ENCODE results near the gene TMEM175.
A peak's percentile ranks its signal among the peaks of the same experiment; 100 is the strongest.
"Not testable (repeated sequence)": the region's sequence is repeated elsewhere in the genome, so short reads cannot be mapped to it uniquely, and the experiment has no call there.

The TMEM175 gene

DNA sequence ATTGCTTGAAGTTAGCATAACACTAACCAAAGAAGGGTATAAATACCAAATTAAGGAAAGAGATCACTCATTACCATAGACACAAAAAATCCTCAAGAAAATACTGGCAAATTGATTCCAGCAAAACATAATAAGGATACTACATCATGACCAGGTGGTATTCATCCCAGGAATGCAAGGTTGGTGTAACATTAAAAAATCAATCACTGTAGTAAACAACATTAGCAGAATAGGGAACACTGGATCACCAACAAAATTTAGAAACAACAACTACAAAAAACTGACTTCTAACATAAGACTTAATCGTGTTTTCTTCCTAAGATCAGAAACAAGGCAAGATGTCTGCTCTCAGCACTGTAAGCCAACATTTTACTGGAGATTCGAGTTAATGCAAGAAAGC, 14.3 kb upstream of the TMEM175 start:
- no peak for DNase-seq

DNA sequence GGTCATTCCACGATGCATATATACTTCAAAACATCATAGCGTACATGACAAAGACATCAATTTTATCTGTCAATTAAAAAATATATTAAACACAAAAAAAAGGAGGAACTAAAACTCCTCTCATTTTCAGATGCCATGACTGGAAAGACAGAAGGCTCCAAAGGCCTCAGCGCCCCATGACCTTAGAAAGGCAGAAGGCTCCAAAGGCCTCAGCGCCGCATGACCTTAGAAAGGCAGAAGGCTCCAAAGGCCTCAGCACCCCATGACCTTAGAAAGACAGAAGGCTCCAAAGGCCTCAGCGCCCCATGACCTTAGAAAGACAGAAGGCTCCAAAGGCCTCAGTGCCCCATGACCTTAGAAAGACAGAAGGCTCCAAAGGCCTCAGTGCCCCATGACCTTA, 13.7 kb upstream of the TMEM175 start:
- DNase-seq, result not testable (repeated sequence)

DNA sequence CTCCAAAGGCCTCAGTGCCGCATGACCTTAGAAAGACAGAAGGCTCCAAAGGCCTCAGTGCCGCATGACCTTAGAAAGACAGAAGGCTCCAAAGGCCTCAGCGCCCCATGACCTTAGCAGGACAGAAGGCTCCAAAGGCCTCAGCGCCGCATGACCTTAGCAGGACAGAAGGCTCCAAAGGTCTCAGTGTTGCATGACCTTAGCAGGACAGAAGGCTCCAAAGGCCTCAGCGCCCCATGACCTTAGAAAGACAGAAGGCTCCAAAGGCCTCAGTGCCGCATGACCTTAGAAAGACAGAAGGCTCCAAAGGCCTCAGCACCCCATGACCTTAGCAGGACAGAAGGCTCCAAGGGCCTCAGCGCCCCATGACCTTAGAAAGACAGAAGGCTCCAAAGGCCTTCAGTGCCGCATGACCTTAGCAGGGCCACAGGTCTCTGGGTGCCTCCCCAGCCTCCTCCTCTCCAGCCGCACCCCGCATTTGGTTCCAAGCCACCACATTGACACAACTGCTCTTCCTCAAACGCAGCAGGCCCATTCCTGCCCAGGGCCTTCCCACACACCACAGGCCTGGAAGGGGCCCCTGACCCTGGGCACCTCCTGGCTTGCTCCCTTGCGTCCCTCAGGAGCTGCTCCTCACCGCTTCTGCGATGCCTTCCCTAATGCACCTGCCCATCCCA, 13.1 kb upstream of the TMEM175 start:
- DNase-seq, result not testable (repeated sequence)

DNA sequence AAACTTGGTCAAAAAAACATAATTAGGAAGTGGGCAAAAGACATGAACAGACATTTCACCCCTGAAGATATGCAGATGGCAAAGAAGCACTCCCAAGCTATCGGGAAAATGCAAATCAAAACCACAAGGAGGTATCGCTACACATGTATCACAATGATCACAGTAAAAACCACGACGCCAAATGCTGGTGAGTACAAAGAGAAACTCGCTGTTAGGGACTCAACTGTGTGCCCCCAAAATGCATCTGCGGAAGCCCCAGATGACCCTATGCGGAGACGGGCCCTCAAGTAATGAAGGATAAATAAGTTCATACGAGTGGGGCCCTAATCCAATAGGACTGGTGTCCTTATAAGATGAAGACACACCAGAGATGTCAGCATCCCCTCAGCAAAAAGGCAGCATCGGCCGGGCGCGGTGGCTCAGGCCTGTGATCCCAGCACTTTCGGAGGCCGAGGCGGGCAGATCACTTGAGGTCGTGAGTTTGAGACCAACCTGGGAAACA, 10.4 kb upstream of the TMEM175 start:
- DNase-seq, result peak in 1 of 2 donors; percentile 13

DNA sequence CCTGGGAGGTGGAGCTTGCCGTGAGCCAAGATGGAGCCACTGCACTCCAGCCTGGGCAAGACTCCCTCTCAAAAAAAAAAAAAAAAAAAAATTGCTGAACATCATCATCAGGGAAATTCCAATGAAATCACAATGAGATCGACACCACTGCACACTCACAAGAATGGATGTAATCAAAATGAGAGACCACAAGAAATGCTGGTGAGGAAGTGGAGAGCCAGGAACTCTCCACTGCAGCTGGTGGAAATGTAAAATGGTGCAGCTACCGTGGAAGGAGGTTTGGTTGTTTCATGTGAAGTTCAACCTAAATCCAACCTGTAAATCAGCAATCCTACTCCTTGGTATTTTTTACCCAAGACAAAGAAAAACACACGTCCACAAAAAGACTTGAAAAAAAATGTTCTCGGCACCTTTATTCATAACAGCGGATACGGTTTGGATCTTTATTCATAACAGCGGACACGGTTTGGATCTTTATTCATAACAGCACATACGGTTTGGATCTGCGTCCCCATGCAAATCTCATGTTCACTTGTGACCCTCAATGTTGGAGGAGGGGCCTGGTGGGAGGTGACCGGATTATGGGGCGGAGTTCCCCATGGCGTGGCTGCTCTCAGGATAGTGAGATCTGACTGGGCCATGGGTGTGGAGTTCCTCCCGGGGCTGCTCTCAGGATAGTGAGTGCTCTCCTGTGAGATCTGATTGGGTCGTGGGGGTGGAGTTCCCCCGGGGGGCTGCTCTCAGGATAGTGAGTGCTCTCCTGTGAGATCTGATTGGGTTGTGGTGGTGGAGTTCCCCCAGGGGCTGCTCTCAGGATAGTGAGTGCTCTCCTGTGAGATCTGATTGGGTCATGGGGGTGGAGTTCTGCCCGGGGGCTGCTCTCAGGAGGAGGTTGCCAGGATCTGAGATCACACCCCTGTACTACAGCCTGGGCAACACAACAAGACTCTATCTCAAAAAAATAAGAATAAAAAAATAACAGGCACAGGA, 7.9 kb upstream of the TMEM175 start:
- peak; percentile 36 to 43 for DNase-seq

DNA sequence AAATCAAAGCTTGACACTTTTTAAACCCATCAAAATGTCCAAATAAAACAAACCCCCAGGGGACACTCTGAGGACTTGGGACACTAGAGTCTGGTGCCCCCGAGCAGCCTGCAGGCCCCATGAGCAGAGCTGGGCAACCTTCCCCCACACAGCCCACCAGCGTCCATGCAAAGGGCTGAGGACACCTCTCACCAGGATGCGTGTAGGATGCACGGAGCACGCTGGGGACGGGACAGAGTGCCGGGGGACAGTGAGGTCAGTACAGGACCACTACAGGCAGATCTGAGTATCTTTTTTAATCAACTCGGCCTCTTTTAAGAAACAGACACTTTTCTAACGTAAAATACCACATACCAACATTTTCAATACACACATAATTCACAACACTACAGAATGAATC, 7.1 kb upstream of the TMEM175 start:
- DNase-seq, result no peak

DNA sequence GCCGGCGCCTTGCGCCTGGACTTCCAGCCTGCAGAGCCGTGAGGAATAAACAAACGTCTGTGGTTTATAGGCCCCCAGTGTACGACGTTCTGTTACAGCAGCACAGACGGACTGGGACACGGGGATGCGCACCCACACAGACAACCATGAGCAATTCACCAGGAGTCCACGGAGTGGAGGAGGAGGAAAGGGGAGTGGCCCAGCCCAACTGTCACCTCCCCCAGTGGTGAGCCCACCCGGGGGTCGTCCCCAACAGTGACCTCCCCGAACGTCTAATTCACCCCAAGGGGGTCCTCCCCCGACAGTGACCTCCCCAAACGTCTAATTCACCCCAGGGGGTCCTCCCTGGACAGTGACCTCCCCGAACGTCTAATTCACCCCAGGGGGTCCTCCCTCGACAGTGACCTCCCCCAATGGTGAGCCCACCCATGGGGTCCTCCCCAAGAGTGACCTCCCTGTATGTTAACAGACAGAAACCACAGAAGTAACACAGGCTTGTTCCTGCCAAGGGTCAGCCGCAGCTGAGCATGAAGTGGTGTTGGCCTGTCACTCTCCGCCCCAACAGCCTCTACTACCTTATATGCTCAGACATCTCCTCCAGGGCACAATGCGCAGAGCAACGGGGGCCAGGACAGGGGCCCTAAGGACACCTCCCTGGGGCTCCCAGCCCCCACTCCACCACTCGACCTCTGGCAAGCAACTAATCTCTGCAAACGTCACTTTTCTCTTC, 6.3 kb upstream of the TMEM175 start:
- no peak for DNase-seq

DNA sequence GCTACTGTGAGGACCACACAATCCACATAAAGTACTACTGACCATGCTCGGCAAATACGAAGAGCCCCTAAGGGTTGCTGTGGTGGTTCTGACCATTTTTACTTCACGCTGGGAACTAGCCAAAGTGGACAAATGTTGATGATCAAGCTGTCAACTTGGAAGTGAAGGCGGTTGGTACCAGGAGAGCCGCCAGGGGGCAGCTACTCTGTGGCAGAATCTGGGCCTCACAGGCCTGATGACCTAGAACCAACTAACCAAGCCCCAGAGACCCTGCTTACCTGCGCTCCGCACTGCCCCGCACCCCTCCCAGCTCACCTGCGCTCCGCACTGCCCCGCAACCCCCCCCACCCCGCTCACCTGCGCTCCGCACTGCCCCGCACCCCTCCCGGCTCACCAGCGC, 5.7 kb upstream of the TMEM175 start:
- DNase-seq, result no peak

DNA sequence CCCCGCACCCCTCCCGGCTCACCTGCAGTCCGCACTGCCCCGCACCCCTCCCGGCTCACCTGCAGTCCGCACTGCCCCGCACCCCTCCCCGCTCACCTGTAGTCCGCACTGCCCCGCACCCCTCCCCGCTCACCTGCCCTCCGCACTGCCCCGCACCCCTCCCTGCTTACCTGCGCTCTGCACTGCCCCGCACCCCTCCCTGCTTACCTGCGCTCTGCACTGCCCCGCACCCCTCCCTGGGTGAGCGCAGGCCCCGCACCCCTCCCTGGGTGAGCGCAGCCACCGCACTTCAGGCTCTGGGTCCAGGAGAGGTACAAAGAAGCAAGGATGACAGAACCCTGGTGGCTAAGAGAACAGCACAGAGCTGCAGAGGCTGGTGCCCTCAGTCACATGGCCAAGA, 4.7 kb upstream of the TMEM175 start:
- not testable (repeated sequence) for DNase-seq

DNA sequence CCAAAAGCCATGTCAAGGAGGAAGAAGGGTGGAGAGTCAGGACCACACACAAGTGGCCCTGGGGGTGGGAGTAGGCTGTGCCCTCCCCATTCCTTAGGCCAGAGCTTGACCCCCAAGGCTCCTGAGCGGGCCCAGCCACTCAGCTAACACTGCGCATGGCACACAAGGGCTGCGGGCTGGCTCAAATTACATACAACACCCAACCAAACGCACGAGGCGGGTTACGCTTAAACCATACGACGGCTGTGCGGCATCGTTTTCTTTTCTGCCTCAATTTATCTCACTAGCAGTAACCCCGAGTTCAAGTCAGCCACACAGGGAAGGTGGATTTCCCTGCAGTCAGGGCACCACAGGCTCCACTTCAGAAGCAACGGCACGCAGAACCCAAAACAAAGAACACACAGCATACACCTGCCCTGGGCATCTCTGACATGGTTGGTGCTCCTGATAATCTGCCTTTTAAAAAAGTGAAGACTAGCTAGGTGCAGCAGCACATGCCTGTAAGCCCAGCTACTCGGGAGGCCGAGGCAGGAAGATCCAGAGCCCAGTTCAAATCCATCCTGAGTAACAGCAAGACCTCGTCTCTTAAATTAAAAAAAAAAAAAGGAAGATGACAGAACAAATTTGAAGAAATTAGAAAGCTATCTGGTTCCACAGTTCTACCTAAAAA, 3.0 kb upstream of the TMEM175 start:
- no peak for DNase-seq

DNA sequence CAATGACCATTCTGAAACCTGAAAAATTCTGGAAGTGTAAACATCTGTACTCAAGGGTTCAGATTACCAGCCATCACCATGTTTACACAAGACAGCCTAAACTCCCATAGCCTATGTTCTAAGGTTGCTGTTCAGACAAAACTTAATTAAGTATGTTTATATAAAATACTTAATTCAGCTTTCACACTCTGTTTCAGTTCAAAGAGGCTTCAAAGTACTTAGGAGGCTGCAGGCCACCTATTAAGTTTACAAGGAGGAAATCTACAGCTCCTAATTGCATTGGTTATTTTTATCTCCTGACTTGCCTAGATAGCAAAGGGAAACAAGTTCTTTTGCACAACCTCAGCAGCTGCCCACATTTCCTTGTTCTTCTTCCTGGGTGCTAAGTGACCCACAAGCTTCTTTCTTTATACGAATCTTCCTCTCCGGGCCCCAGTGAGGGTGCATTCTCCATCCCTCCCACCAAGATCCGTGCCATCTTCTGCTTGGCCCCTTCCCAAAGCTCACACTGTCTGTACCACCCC, 2.2 kb upstream of the TMEM175 start:
- peak in 1 of 2 donors; percentile 29 for DNase-seq

DNA sequence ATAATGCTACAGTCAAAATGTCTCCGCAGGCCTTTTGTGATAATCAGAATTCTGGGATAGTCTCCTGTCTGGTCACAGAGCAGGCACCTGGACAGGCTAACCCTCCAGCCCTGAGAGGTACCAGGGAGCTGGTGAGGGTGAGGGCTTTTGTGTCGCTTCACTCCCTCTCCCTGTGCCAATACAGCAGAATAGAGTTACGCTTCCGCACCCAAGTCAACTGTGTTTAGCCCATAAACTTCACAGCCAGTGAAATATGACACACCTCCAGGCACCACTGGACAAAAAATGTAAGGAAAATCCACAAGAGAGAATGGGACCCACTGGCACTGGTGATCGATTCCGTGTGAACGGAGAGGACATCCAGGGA, 1.4 kb upstream of the TMEM175 start:
- no peak for DNase-seq

DNA sequence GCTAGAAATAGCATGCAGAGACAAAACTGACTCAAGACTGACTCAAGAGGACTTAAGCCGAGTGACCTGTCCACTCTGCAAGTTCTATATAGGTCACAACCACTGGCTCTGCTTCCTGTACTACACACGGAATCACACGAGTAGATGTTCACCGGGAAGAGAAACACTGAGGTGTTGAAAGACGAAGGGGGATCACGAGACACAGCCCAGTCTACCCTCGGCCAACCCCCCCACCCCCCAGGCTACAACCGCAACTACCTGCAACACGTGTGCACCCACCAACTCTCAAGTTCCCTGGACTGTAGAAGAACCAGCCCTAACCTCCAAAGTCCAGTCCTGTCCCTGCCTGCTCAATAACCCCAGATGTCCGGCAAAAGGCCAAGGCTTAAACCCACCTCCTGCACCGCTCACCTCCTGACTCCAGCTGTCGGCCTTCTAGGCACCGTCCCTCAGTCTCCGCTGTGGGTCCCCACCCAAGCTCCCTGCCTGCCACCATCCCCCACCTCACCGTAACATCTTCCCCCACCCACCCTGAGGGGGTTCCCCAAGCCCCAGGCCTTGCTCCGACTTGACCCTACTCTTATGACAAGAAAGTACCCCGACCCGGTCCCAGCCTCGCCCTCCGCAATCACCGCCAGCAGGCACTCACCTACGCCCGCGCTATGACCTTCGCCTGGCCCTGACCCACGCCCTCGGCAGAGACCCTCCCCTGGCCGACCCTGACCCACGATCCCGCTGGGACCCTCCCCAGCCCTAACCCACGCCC, 883 bp upstream of the TMEM175 start:
- DNase-seq, result peak; percentile 42 to 47

DNA sequence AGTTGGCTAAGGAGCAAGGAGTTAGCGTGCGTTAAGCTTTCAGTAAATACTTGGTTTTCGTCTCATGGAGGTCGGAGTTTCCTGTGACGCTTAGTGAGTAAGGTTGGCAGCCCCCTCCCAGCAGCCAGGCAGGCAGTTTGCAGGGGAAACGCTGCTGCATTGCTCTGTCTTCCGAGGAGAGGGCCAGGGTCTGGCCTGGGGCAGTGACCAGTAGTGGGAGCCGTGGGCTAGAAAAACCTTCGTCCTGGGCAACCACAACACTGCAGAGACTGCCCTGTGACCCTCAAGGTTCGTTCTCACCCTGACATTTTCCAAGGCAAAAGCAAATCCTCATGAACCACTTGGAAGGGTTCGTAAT, 432 bp downstream of the TMEM175 start:
- DNase-seq, result no peak

DNA sequence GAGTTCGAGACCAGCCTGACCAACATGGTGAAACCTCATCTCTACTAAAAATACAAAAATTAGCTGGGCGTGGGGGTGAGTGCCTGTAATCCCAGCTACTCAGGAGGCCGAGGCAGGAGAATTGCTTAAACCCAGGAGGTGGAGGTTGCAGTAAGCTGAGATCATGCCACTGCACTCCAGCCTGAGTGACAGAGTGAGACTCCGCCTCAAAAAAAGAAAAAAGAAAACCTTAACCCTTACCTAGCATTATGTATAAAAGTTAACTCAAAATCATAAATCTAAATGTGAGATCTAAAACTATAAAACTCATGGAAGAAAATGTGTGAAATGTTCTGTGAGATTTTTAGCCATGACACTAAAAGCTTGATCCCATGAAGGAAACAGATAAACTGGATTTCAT, 7.2 kb downstream of the TMEM175 start:
- DNase-seq, result not testable (repeated sequence)

DNA sequence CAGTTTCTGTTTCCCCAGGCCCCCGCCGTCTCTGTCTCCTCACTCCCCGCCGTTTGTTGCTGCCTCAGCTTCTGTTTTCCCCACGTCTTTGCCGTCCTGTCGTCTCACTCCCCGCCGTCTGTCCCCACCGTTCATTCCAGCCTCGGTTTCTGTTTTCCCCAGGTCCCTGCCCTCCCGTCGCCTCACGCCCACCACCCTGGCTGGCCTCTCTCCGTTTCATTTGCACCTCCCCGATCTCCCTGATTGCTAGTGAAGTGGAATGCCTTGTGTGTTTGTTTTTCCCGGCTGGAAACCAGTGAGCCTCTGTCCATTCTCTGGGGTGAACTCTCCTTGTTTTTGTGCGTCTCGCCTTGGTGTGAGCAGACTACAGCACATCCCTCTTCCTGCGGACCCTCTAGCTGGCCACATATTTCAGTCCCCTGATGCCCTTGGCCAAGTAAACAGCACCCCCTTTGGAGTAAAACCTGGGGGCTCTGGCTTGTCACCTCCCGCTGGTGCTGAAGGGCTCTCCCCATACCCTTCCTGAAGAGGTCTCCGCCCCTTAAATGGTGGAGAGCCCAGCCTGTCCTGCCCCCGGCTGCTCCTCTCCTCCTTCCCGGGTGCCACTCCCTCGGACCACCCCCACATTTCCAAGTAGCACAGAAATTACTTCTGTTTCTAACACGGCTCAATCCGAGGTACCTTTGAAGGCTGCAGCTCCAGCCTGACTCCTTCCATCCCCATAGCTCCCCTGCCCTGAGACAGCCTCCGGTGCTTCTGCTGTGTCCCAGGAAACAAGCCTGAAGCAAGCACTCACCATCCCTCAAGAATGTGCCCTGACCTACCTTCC, 13.2 kb downstream of the TMEM175 start:
- no peak for DNase-seq

DNA sequence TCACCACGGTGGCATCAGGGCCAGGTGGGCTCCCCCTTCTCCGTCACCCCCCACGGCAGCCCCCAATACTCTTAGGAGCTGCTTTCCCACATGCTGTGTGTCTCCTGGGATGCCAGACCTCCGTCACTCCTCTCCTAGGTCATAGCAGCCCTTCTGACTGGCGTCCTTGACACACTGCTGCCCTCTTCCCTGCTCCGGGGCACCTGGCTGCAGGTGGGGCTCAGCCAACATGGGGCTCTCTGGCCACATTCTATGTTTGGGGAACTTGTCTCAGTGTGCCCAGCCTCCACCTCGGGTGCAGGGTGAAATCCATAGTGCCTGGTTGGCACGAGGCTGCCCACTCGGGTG, 13.8 kb downstream of the TMEM175 start:
- no peak for DNase-seq

DNA sequence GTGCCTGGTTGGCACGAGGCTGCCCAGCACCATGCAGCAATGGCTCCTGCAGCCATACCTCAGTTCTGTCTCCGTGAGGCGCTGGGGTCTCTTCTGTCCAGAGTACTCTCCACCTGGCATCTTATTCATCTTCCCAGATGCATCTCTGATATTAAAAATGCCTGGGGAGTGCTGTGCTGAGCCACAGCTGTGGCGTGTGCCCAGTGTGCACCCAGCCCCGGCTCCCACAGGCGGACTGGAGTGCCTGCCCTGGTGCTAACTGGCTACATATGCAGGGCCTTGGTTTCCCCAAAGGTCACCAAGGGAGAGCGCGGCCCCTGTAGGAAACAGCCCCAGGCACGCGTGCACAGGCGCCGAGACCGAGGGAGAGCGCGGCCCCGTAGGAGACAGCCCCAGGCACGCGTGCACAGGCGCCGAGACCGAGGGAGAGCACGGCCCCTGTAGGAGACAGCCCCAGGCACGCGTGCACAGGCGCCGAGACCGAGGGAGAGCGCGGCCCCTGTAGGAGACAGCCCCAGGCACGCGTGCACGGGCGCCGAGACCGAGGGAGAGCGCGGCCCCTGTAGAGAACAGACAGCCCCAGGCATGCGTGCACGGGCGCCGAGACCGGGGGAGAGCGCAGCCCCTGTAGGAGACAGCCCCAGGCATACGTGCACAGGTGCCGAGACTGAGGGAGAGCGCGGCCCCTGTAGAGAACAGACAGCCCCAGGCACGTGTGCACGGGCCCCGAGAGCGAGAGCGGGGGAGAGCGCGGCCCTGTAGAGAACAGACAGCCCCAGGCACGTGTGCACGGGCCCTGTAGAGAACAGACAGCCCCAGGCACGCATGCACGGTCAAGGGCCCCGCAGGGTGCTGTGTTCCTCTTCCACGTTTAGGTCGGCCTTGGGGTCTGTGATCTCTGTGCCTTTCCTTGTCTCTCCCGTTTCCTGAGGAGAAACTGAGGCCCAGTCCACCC, 14.5 kb downstream of the TMEM175 start:
- DNase-seq, result no peak

DNA sequence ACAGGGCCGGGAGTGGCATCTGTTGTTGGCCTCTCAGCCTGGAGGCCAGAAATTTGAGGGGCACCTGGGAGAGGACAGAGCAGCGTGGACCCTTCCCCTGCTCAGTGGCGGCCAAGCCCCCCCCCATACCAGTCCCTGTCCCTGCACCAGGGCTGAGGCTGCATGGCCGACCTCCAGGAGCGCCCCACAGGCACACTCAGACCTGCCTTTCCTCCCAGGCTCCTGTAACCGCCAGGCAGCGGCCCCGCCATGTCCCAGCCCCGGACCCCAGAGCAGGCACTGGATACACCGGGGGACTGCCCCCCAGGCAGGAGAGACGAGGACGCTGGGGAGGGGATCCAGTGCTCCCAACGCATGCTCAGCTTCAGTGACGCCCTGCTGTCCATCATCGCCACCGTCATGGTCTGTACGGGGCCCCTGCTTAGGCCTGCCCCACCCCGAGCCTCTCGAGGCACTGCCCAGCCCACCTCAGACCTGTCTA, 15.3 kb downstream of the TMEM175 start:
- DNase-seq, result no peak

All from CD4-positive, alpha-beta T cell treated with Interleukin-4 for 1 hour (primary cell).